H9 (cell line): ENCODE results near the gene FARP2. TPM values are rescaled to one million over a fixed set of nuclear protein-coding genes. Genes with fewer than 3 reads are reported as not detected.

Experiments used
- DNase-seq: peaks from one replicate; pipeline ENCODE4 v3.0.0-alpha.2; 2017
- H2AFZ ChIP-seq: one replicate; pipeline ENCODE4 v1.6.1; 2013; ENCODE audit warnings: mild to moderate bottlenecking, low read length, control low read depth, moderate library complexity
- H2AK5ac ChIP-seq: 2 replicates; pipeline ENCODE4 v1.6.1; 2013; ENCODE audit warnings: low read length, control low read depth, mixed read lengths; ENCODE audit not compliant: insufficient read length
- H2BK120ac ChIP-seq: one replicate; pipeline ENCODE4 v1.6.1; 2013; ENCODE audit warnings: low read depth, mild to moderate bottlenecking, low read length, control low read depth, inconsistent platforms; ENCODE audit not compliant: poor library complexity, severe bottlenecking
- H2BK12ac ChIP-seq: 2 replicates; pipeline ENCODE4 v1.6.1; 2013; ENCODE audit warnings: low read length, control low read depth, mixed read lengths, low read depth; ENCODE audit not compliant: insufficient read length
- H2BK15ac ChIP-seq: 2 replicates; pipeline ENCODE4 v1.6.1; 2013; ENCODE audit warnings: low read depth, low read length, control low read depth
- H2BK20ac ChIP-seq: one replicate; pipeline ENCODE4 v1.6.1; 2013; ENCODE audit warnings: low read depth, mild to moderate bottlenecking, low read length, control low read depth, inconsistent platforms; ENCODE audit not compliant: poor library complexity, severe bottlenecking
- H2BK5ac ChIP-seq: 2 replicates; pipeline ENCODE4 v1.6.1; 2013; ENCODE audit warnings: low read length, control low read depth, mixed read lengths; ENCODE audit not compliant: insufficient read length
- H3K14ac ChIP-seq: 2 replicates; pipeline ENCODE4 v1.6.1; 2013; ENCODE audit warnings: low read length, control low read depth; ENCODE audit not compliant: insufficient read depth
- H3K18ac ChIP-seq: 2 replicates; pipeline ENCODE4 v1.6.1; 2013; ENCODE audit warnings: low read depth, mild to moderate bottlenecking, mixed read lengths, low read length, control low read depth; ENCODE audit not compliant: insufficient read length
- H3K23ac ChIP-seq: 2 replicates; pipeline ENCODE4 v1.6.1; 2013; ENCODE audit warnings: low read length, control low read depth, mixed read lengths, low read depth; ENCODE audit not compliant: insufficient read length
- H3K23me2 ChIP-seq: 2 replicates; pipeline ENCODE4 v1.6.1; 2013; ENCODE audit warnings: low read depth, mild to moderate bottlenecking, mixed read lengths, low read length, control low read depth; ENCODE audit not compliant: insufficient read length, poor library complexity, severe bottlenecking
- H3K27ac ChIP-seq: 2 replicates; pipeline ENCODE4 v1.5.1; 2013; ENCODE audit warnings: low read length, control low read depth, mixed read lengths, low read depth; ENCODE audit not compliant: insufficient read length
- H3K27me3 ChIP-seq: 2 replicates; pipeline ENCODE4 v1.6.1; 2013; ENCODE audit warnings: low read length, control low read depth, inconsistent platforms; ENCODE audit not compliant: insufficient read depth
- H3K4ac ChIP-seq: 2 replicates; pipeline ENCODE4 v1.6.1; 2013; ENCODE audit warnings: low read depth, mild to moderate bottlenecking, control low read depth, inconsistent platforms, low read length, moderate library complexity
- H3K4me1 ChIP-seq: 2 replicates; pipeline ENCODE4 v1.6.1; 2013; ENCODE audit warnings: low read length, control low read depth, inconsistent platforms; ENCODE audit not compliant: insufficient read depth
- H3K4me2 ChIP-seq: 2 replicates; pipeline ENCODE4 v1.6.1; 2013; ENCODE audit warnings: low read length, control low read depth, mixed read lengths; ENCODE audit not compliant: insufficient read length, insufficient read depth
- H3K56ac ChIP-seq: 2 replicates; pipeline ENCODE4 v1.6.1; 2013; ENCODE audit warnings: low read depth, mild to moderate bottlenecking, mixed read lengths, low read length, control low read depth; ENCODE audit not compliant: insufficient read length
- H3K79me1 ChIP-seq: 2 replicates; pipeline ENCODE4 v1.6.1; 2013; ENCODE audit warnings: low read depth, mild to moderate bottlenecking, moderate library complexity, low read length, control low read depth, inconsistent platforms; ENCODE audit not compliant: insufficient read depth, poor library complexity, severe bottlenecking
- H3K79me2 ChIP-seq: 2 replicates; pipeline ENCODE4 v1.6.1; 2013; ENCODE audit warnings: low read length, control low read depth, inconsistent platforms; ENCODE audit not compliant: insufficient read depth
- H3K9ac ChIP-seq: 2 replicates; pipeline ENCODE4 v1.6.1; 2013; ENCODE audit warnings: low read length, control low read depth, mixed read lengths; ENCODE audit not compliant: insufficient read length; ENCODE audit errors: extremely low read depth
- H3K9me3 ChIP-seq: one replicate; pipeline ENCODE4 v1.6.1; 2013; ENCODE audit warnings: low read depth, low read length, inconsistent platforms; ENCODE audit not compliant: control insufficient read depth
- H3T11ph ChIP-seq: one replicate; pipeline ENCODE4 v1.6.1; 2013; ENCODE audit warnings: mild to moderate bottlenecking, low read length, control low read depth, inconsistent platforms
- H4K20me1 ChIP-seq: one replicate; pipeline ENCODE4 v1.6.1; 2013; ENCODE audit not compliant: control insufficient read depth, insufficient read length, insufficient read depth
- H4K5ac ChIP-seq: 2 replicates; pipeline ENCODE4 v1.6.1; 2013; ENCODE audit warnings: low read depth, mild to moderate bottlenecking, mixed read lengths, low read length, control low read depth; ENCODE audit not compliant: insufficient read length
- H4K8ac ChIP-seq: replicated peaks from 2 replicates; pipeline ENCODE4 v1.6.1; 2013; ENCODE audit warnings: low read length, control low read depth, mixed read lengths, low read depth; ENCODE audit not compliant: insufficient read length
- H4K91ac ChIP-seq: 2 replicates; pipeline ENCODE4 v1.6.1; 2013; ENCODE audit warnings: low read depth, mild to moderate bottlenecking, moderate library complexity, mixed read lengths, low read length, control low read depth; ENCODE audit not compliant: insufficient read length
- H3K27ac Mint-ChIP-seq, 3 experiments: 2 replicates in 2 of 3; 3 replicates in 1 of 3; pipeline ENCODE4 v1.8.0; 2020 to 2021; ENCODE audit warnings: mixed read lengths in 3 of 3, mild to moderate bottlenecking in 1 of 3, moderate library complexity in 1 of 3
- H3K27me3 Mint-ChIP-seq: 2 replicates; pipeline ENCODE4 v1.8.0; 2021; ENCODE audit warnings: low read depth, mild to moderate bottlenecking, moderate library complexity, mixed read lengths
- H3K36me3 Mint-ChIP-seq, 3 experiments: 2 replicates in 2 of 3; 3 replicates in 1 of 3; pipeline ENCODE4 v1.8.0; 2020 to 2021; ENCODE audit warnings: low read depth in 3 of 3, mixed read lengths in 3 of 3; ENCODE audit not compliant: insufficient read depth in 1 of 3
- H3K4me1 Mint-ChIP-seq, 2 experiments: 2 replicates each; pipeline ENCODE4 v1.8.0; 2020; ENCODE audit warnings: mixed read lengths in 2 of 2
- H3K4me3 Mint-ChIP-seq, 2 experiments: 2 replicates in 1 of 2; 3 replicates in 1 of 2; pipeline ENCODE4 v1.8.0; 2020 to 2021; ENCODE audit warnings: mild to moderate bottlenecking in 2 of 2, mixed read lengths in 2 of 2, moderate library complexity in 1 of 2
- H3K9me3 Mint-ChIP-seq, 2 experiments: 2 replicates in 1 of 2; 3 replicates in 1 of 2; pipeline ENCODE4 v1.8.0; 2020; ENCODE audit warnings: mild to moderate bottlenecking in 2 of 2, mixed read lengths in 2 of 2, moderate library complexity in 1 of 2
- WGBS: extraction: QIAGEN DNeasy Blood & Tissue Kit; methylation state at CpG from one replicate; pipeline ENCODE4 v1.1.7; 2013; ENCODE audit warnings: missing lambda C conversion rate, low lambda C conversion rate, mixed read lengths; ENCODE audit not compliant: insufficient read length; ENCODE audit errors: extremely low coverage; 5-methylcytosine and 5-hydroxymethylcytosine counted together
- total RNA-seq: library from RNA; stranded (reverse); gene quantifications from 2 replicates; pipeline ENCODE4 v1.2.1, GENCODE V29; 2021
- TF ChIP-seq, protein P1 (sequence below): fragments of 200-600 bp; sonication (generic); conservative IDR thresholded peaks from 3 replicates; pipeline ENCODE4 v1.8.0; 2021; ENCODE audit warnings: antibody characterized with exemption, mild to moderate bottlenecking

The FARP2 gene
- total RNA-seq, 1 experiment from 2014 or later, result 33.9 TPM

DNA sequence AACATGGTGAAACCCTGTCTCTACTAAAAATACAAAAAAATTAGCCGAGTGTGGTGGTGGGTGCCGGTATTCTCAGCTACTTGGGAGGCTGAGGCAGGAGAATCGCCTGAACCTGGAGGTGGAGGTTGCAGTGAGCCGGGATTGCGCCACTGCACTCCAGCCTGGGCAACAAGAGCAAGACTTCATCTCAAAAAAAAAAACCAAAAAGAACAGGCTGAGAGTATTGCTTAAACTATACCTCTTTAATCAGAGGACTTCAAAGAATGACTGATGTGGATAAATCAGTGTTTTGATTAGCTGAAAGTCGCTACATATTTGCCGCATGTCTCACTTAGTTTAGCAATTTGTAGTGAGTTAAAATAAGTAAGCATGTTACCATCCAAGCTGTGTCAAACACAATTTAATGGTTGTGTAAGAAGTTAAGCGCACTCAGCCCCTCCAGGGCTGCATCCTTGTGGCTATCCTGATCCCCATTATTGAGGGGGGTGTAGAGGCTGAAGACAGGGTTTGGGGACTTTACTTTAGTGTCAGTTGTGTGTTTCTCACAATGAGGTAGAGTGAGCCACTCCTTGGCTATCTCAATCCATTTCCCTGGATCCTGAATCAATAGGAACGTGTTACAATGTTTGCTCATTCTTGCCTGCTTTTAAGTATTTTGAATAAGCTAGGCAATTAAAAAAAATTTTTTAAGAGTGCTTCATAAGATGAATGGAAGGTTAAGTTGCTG is 11.0 kb upstream of the FARP2 start:
- no peak overlapping the region for H2BK120ac ChIP-seq
- H2AK5ac ChIP-seq, result no peak overlapping the region
- no peaks in the 10 kb centered on the region for H3K27me3 ChIP-seq
- no peak overlapping the region for H2BK20ac ChIP-seq
- no peak overlapping the region for H3K27ac ChIP-seq
- H2AFZ ChIP-seq, result no peak overlapping the region
- Mint-ChIP-seq H3K27ac (no peak overlapping the region), H3K27me3 (no peaks in the 10 kb centered on the region), H3K4me3 (no peak overlapping the region), H3K4me1 (peaks cover 0 to 2% of the 10 kb centered on the region in 2 experiments; a peak in 1 of 4 replicates), H3K36me3 (peaks cover 64 to 97% (median 96%) of the 10 kb centered on the region in 3 experiments), H3K9me3 (no peaks in the 10 kb centered on the region)
- TF ChIP-seq, protein P1, sequence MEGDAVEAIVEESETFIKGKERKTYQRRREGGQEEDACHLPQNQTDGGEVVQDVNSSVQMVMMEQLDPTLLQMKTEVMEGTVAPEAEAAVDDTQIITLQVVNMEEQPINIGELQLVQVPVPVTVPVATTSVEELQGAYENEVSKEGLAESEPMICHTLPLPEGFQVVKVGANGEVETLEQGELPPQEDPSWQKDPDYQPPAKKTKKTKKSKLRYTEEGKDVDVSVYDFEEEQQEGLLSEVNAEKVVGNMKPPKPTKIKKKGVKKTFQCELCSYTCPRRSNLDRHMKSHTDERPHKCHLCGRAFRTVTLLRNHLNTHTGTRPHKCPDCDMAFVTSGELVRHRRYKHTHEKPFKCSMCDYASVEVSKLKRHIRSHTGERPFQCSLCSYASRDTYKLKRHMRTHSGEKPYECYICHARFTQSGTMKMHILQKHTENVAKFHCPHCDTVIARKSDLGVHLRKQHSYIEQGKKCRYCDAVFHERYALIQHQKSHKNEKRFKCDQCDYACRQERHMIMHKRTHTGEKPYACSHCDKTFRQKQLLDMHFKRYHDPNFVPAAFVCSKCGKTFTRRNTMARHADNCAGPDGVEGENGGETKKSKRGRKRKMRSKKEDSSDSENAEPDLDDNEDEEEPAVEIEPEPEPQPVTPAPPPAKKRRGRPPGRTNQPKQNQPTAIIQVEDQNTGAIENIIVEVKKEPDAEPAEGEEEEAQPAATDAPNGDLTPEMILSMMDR, result no peak
- H2BK15ac ChIP-seq, result no peak overlapping the region
- no peaks in the 10 kb centered on the region for H3K23me2 ChIP-seq
- no peak overlapping the region for H3K4ac ChIP-seq
- no peak overlapping the region for H3K14ac ChIP-seq
- H4K91ac ChIP-seq, result no peak overlapping the region
- H3K18ac ChIP-seq, result no peak overlapping the region
- H3K4me1 ChIP-seq, result no peaks in the 10 kb centered on the region
- DNase-seq, result no peak
- H3K9ac ChIP-seq, result no peak overlapping the region
- H3K4me2 ChIP-seq, result no peak overlapping the region
- no peak overlapping the region for H4K5ac ChIP-seq
- no peaks in the 10 kb centered on the region for H3K79me2 ChIP-seq
- H3K56ac ChIP-seq, result no peak overlapping the region
- H4K8ac ChIP-seq, result no peak overlapping the region
- H3K79me1 ChIP-seq, result no peaks in the 10 kb centered on the region
- H4K20me1 ChIP-seq, result no peaks in the 10 kb centered on the region
- H2BK12ac ChIP-seq, result no peak overlapping the region
- H3T11ph ChIP-seq, result no peak overlapping the region
- H3K9me3 ChIP-seq, result no peaks in the 10 kb centered on the region
- no peak overlapping the region for H2BK5ac ChIP-seq
- WGBS, result no CpG with 5 or more reads among the region's 9 CpGs
- no peak overlapping the region for H3K23ac ChIP-seq
